Heart left ventricle (tissue), 16 donors: ENCODE measurements around the gene DLGAP5. TPM values are rescaled to one million over a fixed set of nuclear protein-coding genes. Genes with fewer than 3 reads are reported as not detected.

ENCODE experiments used
- ATAC-seq, 4 donors: fragments of 200-7000 bp; cut with Tn5 transposase; one replicate each; pipeline ENCODE4 v1.9.1; 2020 to 2022; ENCODE audit warnings: moderate library complexity in 4 of 4, mild to moderate bottlenecking in 3 of 4, moderate number of reproducible peaks in 1 of 4
- DNase-seq, 5 donors: peaks; one replicate each; pipeline ENCODE4 v3.0.0-alpha.2; 2020
- H3K27ac ChIP-seq, 12 donors: fragments of 200-600 bp; sonication (generic) in 4 of 12; one replicate each; pipeline versions ENCODE4 v1.5.0 to v1.8.0; 2016 to 2022; ENCODE audit warnings: mild to moderate bottlenecking in 2 of 12
- H3K27me3 ChIP-seq, 9 donors: fragments of 200-600 bp; sonication (generic) in 2 of 9; one replicate each; pipeline versions ENCODE4 v1.5.1 to v1.8.0; 2016 to 2022; ENCODE audit warnings: mild to moderate bottlenecking in 3 of 9
- H3K36me3 ChIP-seq, 9 donors: fragments of 200-600 bp; sonication (generic) in 2 of 9; one replicate each; pipeline versions ENCODE4 v1.5.0 to v1.8.0; 2018 to 2022; ENCODE audit warnings: mild to moderate bottlenecking in 2 of 9
- H3K4me1 ChIP-seq, 12 donors: fragments of 200-600 bp; sonication (generic) in 4 of 12; one replicate each; pipeline versions ENCODE4 v1.5.0 to v1.8.0; 2016 to 2022; ENCODE audit warnings: mild to moderate bottlenecking in 3 of 12
- H3K4me3 ChIP-seq, 12 donors: fragments of 200-600 bp; sonication (generic) in 4 of 12; one replicate each; pipeline versions ENCODE4 v1.5.0 to v1.8.0; 2017 to 2022; ENCODE audit warnings: mild to moderate bottlenecking in 9 of 12, moderate library complexity in 4 of 12
- H3K9me3 ChIP-seq, 12 donors: fragments of 200-600 bp; sonication (generic) in 4 of 12; one replicate each; pipeline versions ENCODE4 v1.5.0 to v1.8.0; 2016 to 2022; ENCODE audit warnings: mild to moderate bottlenecking in 1 of 12
- POLR2A ChIP-seq, 2 donors: fragments of 450-650 bp; IDR thresholded peaks; one replicate each; pipeline ENCODE4 v1.6.1; 2017; ENCODE audit warnings: antibody characterized with exemption in 2 of 2, mild to moderate bottlenecking in 2 of 2, moderate library complexity in 2 of 2
- WGBS, 4 donors: extraction: QIAGEN DNeasy Blood & Tissue Kit in 2 of 4; methylation state at CpG; one replicate each; pipeline versions ENCODE4 v1.1.5 to v1.1.7; 2013 to 2018; 5-methylcytosine and 5-hydroxymethylcytosine counted together
- intact Hi-C, 10 donors: fragments of 100-400 bp; cut with DNase I; formaldehyde crosslinking; loops; one replicate each; pipeline versions ENCODE4 v1.11.1 to v1.14.2; 2022
- polyA plus RNA-seq, 2 donors: library from polyadenylated mRNA; stranded (reverse); fragments of 200-250 nt; gene quantifications; one replicate each; pipeline ENCODE4 v1.2.3, GENCODE V29; 2013
- total RNA-seq, 9 donors: library from RNA; depleted of rRNA in 2 of 9; stranded (reverse); fragments of >200 nt in 2 of 9; fragmentation: NEBNext Ultra II Directional in 3 of 9; extraction: Animal tissue kit (Norgen Biotek cat#: 25700) in 3 of 9; gene quantifications; one replicate each; pipeline versions ENCODE4 v1.1.0 to v1.2.4, GENCODE V29; 2016 to 2023
- TF ChIP-seq, protein P1 (sequence below), 12 donors: fragments of 200-600 bp; sonication (generic) in 4 of 12; IDR thresholded peaks; one replicate each; pipeline versions ENCODE4 v1.5.0 to v1.8.0; 2018 to 2022; ENCODE audit warnings: antibody characterized with exemption in 12 of 12, mild to moderate bottlenecking in 5 of 12
- donor health status: ischemic (EF 13 %, LVEDD 7.1; RV severe dilation, severe dysfunction).
- donor health status: healthy with polysubstance abuse.
- donor health status: DM: no; HTN: yes; CAD: no.
- donor health status: DM: no; HTN: no; CAD: no.
- donor health status: ischemic (EF 25% LVEDD 6.9; RV normal size, moderate dysfunction).
- donor health status: ischemic (EF 25% LVEDD 5.7; RV mildly dilated, moderate dysfunction).
- donor health status: healthy.
- donor health status: DM: yes; HTN: yes; CAD: no.
- donor health status: ischemic (EF 35%, LVEDD 5.7; RV mildly dilated, moderate dysfunction).
- donor health status: nonischemic (EF 11% LVEDD 7.7; RV severe dilation, severe dysfunction).
- donor health status: DM: yes; HTN: yes; CAD: no.
- donor health status: PGD.
- donor health status: ischemic (EF 29% LVEDD 5.4; RV normal size, mild dysfunction).
- donor health status: nonischemic (EF 23%, LVEDD 6.1; RV moderate dilation, normal function).

Gene DLGAP5
- total and polyA plus RNA-seq, 11 donors, result 0.12 to 11.1 (median 0.42) TPM; not detected in 3

DNA sequence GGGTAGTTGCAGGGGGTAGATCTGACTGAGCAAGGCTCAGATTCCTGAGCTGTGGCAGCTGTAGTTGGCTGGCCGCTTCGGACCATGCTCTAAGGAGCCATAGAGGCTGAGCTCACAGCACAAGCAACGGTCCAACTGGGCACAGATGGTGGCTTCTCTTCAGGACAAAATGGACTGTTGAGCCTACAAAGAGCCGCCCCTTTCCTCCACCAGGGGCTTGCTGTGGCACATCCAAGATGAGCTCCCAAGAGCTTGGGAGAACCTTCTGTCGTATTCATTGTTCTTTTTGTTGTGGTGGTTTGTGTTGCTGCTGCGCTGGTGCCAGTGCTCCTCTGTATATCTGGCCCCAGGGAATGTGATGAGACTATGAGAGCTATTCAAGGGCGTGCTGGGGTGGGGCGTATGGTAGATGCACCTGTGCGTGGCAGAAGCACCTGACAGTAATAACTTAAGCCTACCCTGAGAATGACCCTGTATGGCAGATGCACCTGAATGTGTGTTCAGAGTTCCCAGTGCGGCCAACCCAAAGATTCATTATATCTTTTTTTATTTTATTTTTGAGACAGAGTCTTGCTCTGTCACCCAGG is 80.2 kb downstream of the DLGAP5 start:
- Histone ChIP-seq H3K27ac (no peak overlapping the region), H3K4me1 (peaks cover 6 to 41% (median 24%) of the 10 kb centered on the region in 12 donors), H3K36me3 (no peaks in the 10 kb centered on the region), H3K27me3 (no peaks in the 10 kb centered on the region), H3K4me3 (no peak overlapping the region), H3K9me3 (no peaks in the 10 kb centered on the region)
- TF ChIP-seq, protein P1, sequence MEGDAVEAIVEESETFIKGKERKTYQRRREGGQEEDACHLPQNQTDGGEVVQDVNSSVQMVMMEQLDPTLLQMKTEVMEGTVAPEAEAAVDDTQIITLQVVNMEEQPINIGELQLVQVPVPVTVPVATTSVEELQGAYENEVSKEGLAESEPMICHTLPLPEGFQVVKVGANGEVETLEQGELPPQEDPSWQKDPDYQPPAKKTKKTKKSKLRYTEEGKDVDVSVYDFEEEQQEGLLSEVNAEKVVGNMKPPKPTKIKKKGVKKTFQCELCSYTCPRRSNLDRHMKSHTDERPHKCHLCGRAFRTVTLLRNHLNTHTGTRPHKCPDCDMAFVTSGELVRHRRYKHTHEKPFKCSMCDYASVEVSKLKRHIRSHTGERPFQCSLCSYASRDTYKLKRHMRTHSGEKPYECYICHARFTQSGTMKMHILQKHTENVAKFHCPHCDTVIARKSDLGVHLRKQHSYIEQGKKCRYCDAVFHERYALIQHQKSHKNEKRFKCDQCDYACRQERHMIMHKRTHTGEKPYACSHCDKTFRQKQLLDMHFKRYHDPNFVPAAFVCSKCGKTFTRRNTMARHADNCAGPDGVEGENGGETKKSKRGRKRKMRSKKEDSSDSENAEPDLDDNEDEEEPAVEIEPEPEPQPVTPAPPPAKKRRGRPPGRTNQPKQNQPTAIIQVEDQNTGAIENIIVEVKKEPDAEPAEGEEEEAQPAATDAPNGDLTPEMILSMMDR (IDR thresholded peaks at IDR 0.05), result no peak
- no peak for TF ChIP-seq POLR2A (IDR thresholded peaks at IDR 0.05)
- intact Hi-C loops, result no loop called here
- no peak for DNase-seq
- no peak for ATAC-seq
- 87 to 98% (median 97%) methylated on average over 8 to 10 of the region's 10 CpGs for WGBS, 4 donors

- ATAC-seq (no peak), DNase-seq (no peak)
- TF ChIP-seq, protein P1 (IDR thresholded peaks at IDR 0.05), result no peak
- TF ChIP-seq POLR2A (IDR thresholded peaks at IDR 0.05), result no peak
- Histone ChIP-seq H3K9me3 (no peaks in the 10 kb centered on the region), H3K4me1 (peaks cover 8 to 43% (median 31%) of the 10 kb centered on the region in 12 donors), H3K36me3 (no peaks in the 10 kb centered on the region), H3K4me3 (no peak overlapping the region), H3K27me3 (no peaks in the 10 kb centered on the region), H3K27ac (no peak overlapping the region)
- intact Hi-C loops, result no loop called here
- WGBS, 4 donors, result 97 to 100% (median 100%) methylated on average over 1 of the region's 1 CpG
Observed at GRCh38 chr14:55109836-55110235, 81.5 kb downstream of the DLGAP5 start.

GRCh38 chr14:55107766-55108554 is 83.4 kb downstream of the DLGAP5 start:
- intact Hi-C loops, result no loop called here
- Histone ChIP-seq H3K27ac (peak overlapping the region; percentile 77 to 94 (median 88)), H3K4me3 (peak overlapping the region in 1 of 12 donors; percentile 19), H3K36me3 (no peaks in the 10 kb centered on the region), H3K4me1 (peaks cover 15 to 61% (median 46%) of the 10 kb centered on the region in 12 donors), H3K9me3 (peaks cover 0 to 6% (median 0%) of the 10 kb centered on the region in 12 donors), H3K27me3 (no peaks in the 10 kb centered on the region)
- TF ChIP-seq POLR2A (IDR thresholded peaks at IDR 0.05), result no peak
- TF ChIP-seq, protein P1 (IDR thresholded peaks at IDR 0.05), result no peak
- peak; percentile 90 to 95 (median 93) for DNase-seq
- ATAC-seq, result peak; percentile 76 to 95 (median 93)
- WGBS, 4 donors, result 21 to 41% (median 24%) methylated on average over 18 to 19 of the region's 19 CpGs

DNA sequence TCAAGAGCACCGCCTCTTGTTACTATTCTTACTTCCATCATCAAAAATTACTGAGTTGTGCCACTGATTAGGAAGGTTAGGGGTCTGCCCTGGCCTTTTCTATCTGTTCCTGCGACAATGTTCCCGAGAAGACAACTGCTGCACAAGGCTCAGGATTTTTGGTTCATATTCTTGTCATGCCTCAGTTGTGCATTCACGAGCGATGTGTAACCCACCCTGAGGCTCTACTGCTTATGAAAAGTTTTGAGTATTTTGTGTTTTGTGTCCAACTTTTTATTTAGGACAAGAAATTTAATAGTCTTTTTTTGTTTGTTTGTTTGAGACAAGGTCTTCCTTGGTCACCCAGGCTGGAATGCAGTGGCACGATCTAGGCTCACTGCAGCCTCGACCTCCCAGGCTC is 85.4 kb downstream of the DLGAP5 start:
- Histone ChIP-seq H3K36me3 (no peaks in the 10 kb centered on the region), H3K27me3 (no peaks in the 10 kb centered on the region), H3K9me3 (peaks cover 0 to 6% (median 0%) of the 10 kb centered on the region in 12 donors), H3K4me1 (peaks cover 21 to 80% (median 61%) of the 10 kb centered on the region in 12 donors), H3K27ac (peak overlapping the region in 8 of 12 donors; percentile 0 to 96 (median 68)), H3K4me3 (no peak overlapping the region)
- 70 to 77% (median 75%) methylated on average over 7 of the region's 7 CpGs for WGBS, 4 donors
- DNase-seq, result no peak
- intact Hi-C loops, result no loop called here
- ATAC-seq, result no peak
- TF ChIP-seq, protein P1 (IDR thresholded peaks at IDR 0.05), result no peak
- TF ChIP-seq POLR2A (IDR thresholded peaks at IDR 0.05), result no peak
